MM.1S (cell line): Measurements from ENCODE around the gene CAMK4.

Source experiments
- DNase-seq: peaks from one replicate; pipeline ENCODE4 v3.0.0-alpha.2; 2015
- H2AFZ ChIP-seq: fragments of 300-600 bp; sonication (generic); 2 replicates; pipeline ENCODE4 v1.6.0; 2016; ENCODE audit warnings: antibody characterized with exemption, low read length
- H3F3A ChIP-seq: fragments of 300-600 bp; sonication (generic); 2 replicates; pipeline ENCODE4 v1.6.1; 2016; ENCODE audit warnings: mild to moderate bottlenecking, antibody characterized with exemption, low read length, moderate library complexity, mixed read lengths; ENCODE audit not compliant: insufficient read depth
- H3K27ac ChIP-seq: fragments of 300-600 bp; sonication (generic); 2 replicates; pipeline ENCODE4 v1.5.1; 2016; ENCODE audit warnings: mild to moderate bottlenecking, low read length
- H3K27me3 ChIP-seq: fragments of 300-600 bp; sonication (generic); replicated peaks from 2 replicates; pipeline ENCODE4 v1.6.0; 2016; ENCODE audit warnings: low read length; ENCODE audit not compliant: insufficient read depth
- H3K36me3 ChIP-seq: fragments of 300-600 bp; sonication (generic); replicated peaks from 2 replicates; pipeline ENCODE4 v1.6.1; 2016; ENCODE audit warnings: mild to moderate bottlenecking, low read length, mixed read lengths; ENCODE audit not compliant: insufficient read depth
- H3K4me1 ChIP-seq: fragments of 300-600 bp; sonication (generic); 2 replicates; pipeline ENCODE4 v1.6.1; 2016; ENCODE audit warnings: low read length, mixed read lengths
- H3K4me2 ChIP-seq: fragments of 300-600 bp; sonication (generic); 2 replicates; pipeline ENCODE4 v1.6.0; 2016; ENCODE audit warnings: low read depth, low read length
- H3K4me3 ChIP-seq: fragments of 300-600 bp; sonication (generic); 2 replicates; pipeline ENCODE4 v1.5.1; 2016; ENCODE audit warnings: low read length, mixed read lengths
- H3K79me2 ChIP-seq: fragments of 300-600 bp; sonication (generic); 2 replicates; pipeline ENCODE4 v1.6.1; 2016; ENCODE audit warnings: mixed run types, low read length, mixed read lengths
- H3K9ac ChIP-seq: fragments of 300-600 bp; sonication (generic); 2 replicates; pipeline ENCODE4 v1.6.1; 2016; ENCODE audit warnings: low read length, mixed read lengths
- H3K9me2 ChIP-seq: fragments of 300-600 bp; sonication (generic); replicated peaks from 2 replicates; pipeline ENCODE4 v1.6.1; 2016; ENCODE audit warnings: mild to moderate bottlenecking, low read length, mixed read lengths; ENCODE audit not compliant: insufficient read depth
- H3K9me3 ChIP-seq: fragments of 300-600 bp; sonication (generic); replicated peaks from 2 replicates; pipeline ENCODE4 v1.6.1; 2016; ENCODE audit warnings: mild to moderate bottlenecking, low read length, mixed read lengths; ENCODE audit not compliant: insufficient read depth
- H4K20me1 ChIP-seq: fragments of 300-600 bp; sonication (generic); 2 replicates; pipeline ENCODE4 v1.6.1; 2016; ENCODE audit warnings: mild to moderate bottlenecking, low read length, moderate library complexity, mixed read lengths; ENCODE audit not compliant: insufficient read depth
- CTCF ChIP-seq: fragments of 300-600 bp; sonication (generic); IDR thresholded peaks from 2 replicates; pipeline ENCODE4 v1.5.1; 2016; ENCODE audit warnings: antibody characterized with exemption, low read length, mixed read lengths
- EZH2 ChIP-seq: fragments of 300-600 bp; sonication (generic); optimal IDR thresholded peaks from 2 replicates; pipeline ENCODE3; 2017; ENCODE audit warnings: low read depth, mild to moderate bottlenecking, antibody characterized with exemption, low read length, mixed read lengths
- EZH2phosphoT487 ChIP-seq: fragments of 300-600 bp; sonication (generic); IDR thresholded peaks from 2 replicates; pipeline ENCODE4 v1.6.1; 2018; ENCODE audit warnings: antibody characterized with exemption, low read length

The CAMK4 gene

GRCh38 chr5:111394586-111394985 is 170.4 kb downstream of the CAMK4 start:
- no peak for DNase-seq
- no peak overlapping the region for H3K4me2 ChIP-seq
- H3K36me3 ChIP-seq: no peaks in the 10 kb centered on the region
- TF ChIP-seq CTCF: no peak
- TF ChIP-seq EZH2phosphoT487: no peak
- no peak for TF ChIP-seq EZH2
- no peak overlapping the region for H3K4me3 ChIP-seq
- no peak overlapping the region for H3K9ac ChIP-seq
- no peaks in the 10 kb centered on the region for H3K4me1 ChIP-seq
- H3K9me2 ChIP-seq: no peaks in the 10 kb centered on the region
- H3F3A ChIP-seq: no peaks in the 10 kb centered on the region
- no peak overlapping the region for H3K27ac ChIP-seq
- H4K20me1 ChIP-seq: no peaks in the 10 kb centered on the region
- no peaks in the 10 kb centered on the region for H3K9me3 ChIP-seq
- H3K79me2 ChIP-seq: no peaks in the 10 kb centered on the region
- H2AFZ ChIP-seq: no peak overlapping the region
- H3K27me3 ChIP-seq: no peaks in the 10 kb centered on the region

- H4K20me1 ChIP-seq: no peaks in the 10 kb centered on the region
- H3K27me3 ChIP-seq: no peaks in the 10 kb centered on the region
- no peak overlapping the region for H3K9ac ChIP-seq
- no peaks in the 10 kb centered on the region for H3F3A ChIP-seq
- H3K9me2 ChIP-seq: no peaks in the 10 kb centered on the region
- H3K4me3 ChIP-seq: no peak overlapping the region
- TF ChIP-seq EZH2: no peak
- no peak for TF ChIP-seq CTCF
- no peak for TF ChIP-seq EZH2phosphoT487
- no peaks in the 10 kb centered on the region for H3K9me3 ChIP-seq
- no peaks in the 10 kb centered on the region for H3K4me1 ChIP-seq
- no peak overlapping the region for H2AFZ ChIP-seq
- H3K79me2 ChIP-seq: no peaks in the 10 kb centered on the region
- no peak for DNase-seq
- H3K36me3 ChIP-seq: no peaks in the 10 kb centered on the region
- H3K4me2 ChIP-seq: no peak overlapping the region
- no peak overlapping the region for H3K27ac ChIP-seq
Measured at GRCh38 chr5:111398013-111398412, 173.8 kb downstream of the CAMK4 start.

- Histone ChIP-seq H3K4me1 (no peaks in the 10 kb centered on the region), H2AFZ (no peak overlapping the region), H3K9me2 (no peaks in the 10 kb centered on the region)
Measured at GRCh38 chr5:111399113-111399512, 174.9 kb downstream of the CAMK4 start.

More at GRCh38 chr5:111399113-111399512, 174.9 kb downstream of the CAMK4 start:
- no peak overlapping the region for H3K4me2 ChIP-seq
- no peaks in the 10 kb centered on the region for H4K20me1 ChIP-seq
- no peaks in the 10 kb centered on the region for H3K27me3 ChIP-seq
- no peak for DNase-seq
- no peak overlapping the region for H3K4me3 ChIP-seq
- TF ChIP-seq EZH2 (no peak), EZH2phosphoT487 (no peak), CTCF (no peak)
- H3F3A ChIP-seq: no peaks in the 10 kb centered on the region
- H3K79me2 ChIP-seq: no peaks in the 10 kb centered on the region
- no peaks in the 10 kb centered on the region for H3K36me3 ChIP-seq
- H3K9me3 ChIP-seq: no peaks in the 10 kb centered on the region
- H3K9ac ChIP-seq: no peak overlapping the region
- no peak overlapping the region for H3K27ac ChIP-seq
